ENCODE data around the gene MOB3B. TPM values are rescaled to one million over a fixed set of nuclear protein-coding genes. Genes with fewer than 3 reads are reported as not detected.

MOB3B gene
- polyA plus RNA-seq, 3 donors: 22.6 to 25.6 (median 25.5) TPM

DNA sequence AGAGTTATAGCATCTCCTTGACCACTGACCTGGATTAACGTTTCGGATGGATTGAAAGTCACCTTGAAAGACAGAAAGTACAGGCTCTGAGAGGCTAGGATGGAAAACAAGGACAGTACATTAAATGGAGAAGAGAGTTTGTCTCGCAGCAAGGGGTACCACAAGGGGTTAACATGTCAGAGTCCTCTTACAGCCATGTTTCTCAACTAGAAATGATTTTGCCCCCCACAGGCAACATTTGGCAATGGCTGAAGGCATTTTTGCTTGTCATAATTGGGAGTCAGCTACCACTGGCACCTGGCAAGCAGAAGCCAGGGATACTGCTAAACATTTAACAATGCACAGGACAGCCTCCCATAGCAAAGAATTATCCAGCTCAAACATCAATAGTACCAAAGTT is 141.9 kb downstream of the MOB3B start:
- no peak for DNase-seq (ENCODE audit: extremely low read depth in 1 of 11, low read depth in 9 of 11, low spot score in 4 of 11)

DNA sequence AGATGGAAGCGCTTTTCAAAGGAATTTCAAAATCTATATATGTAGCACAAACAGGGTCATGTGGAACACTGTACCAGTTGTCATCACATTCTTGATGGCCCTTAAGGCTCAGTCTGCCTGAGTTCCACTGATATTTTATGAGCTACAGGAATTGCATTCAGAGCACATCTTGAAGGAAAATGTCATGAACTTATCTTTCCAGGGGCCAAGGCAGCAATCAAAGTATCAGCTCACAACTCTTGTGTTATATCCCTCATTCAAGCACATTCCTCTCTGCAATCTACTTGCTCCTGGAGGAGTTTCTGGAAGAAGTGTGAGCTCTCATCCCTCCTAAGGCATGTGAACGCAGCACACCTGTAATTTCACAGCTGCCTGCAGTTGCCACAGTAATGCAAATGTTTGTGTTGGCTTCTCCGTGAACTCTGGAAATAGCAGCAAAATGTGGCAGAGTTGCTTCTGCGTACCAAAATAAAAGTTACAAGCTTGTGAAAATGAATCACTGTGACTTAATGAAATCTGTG is 143.0 kb downstream of the MOB3B start:
- no peak for DNase-seq (ENCODE audit: extremely low read depth in 1 of 11, low read depth in 9 of 11, low spot score in 4 of 11)

DNA sequence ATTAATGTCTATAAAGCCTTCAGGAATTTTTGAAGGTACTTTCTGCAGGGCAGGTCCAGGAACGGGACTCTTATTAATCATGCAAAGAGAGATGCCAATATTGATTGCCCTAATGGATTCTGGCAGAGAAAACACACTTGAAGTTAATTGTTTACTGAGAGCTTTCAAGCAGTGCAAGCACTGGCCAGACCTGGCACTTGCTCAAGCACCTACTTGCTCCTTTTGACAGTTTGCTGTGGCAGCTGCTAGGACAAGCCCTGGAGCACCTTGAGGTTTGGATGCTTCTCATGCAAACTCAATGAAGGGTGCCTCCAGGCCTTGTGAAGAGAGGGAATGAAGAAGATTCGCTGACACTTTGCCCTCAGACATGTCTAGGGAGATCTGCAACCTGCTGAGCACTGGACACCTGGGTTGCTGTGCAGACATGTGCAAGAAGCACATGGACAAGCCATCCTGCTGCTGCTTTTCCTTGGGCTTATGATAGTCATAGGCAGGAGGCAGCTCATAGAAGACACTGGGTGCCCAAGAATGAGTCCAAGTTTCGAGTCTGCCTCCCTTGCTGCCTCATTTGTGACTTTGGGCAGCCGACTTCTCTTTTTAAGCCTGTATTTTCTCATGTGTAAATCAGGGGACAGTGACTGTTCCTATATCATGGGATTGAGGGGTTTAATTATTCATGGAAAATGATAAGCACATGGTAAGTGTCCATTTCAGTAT is 143.8 kb downstream of the MOB3B start:
- no peak for DNase-seq (ENCODE audit: extremely low read depth in 1 of 11, low read depth in 9 of 11, low spot score in 4 of 11)

DNA sequence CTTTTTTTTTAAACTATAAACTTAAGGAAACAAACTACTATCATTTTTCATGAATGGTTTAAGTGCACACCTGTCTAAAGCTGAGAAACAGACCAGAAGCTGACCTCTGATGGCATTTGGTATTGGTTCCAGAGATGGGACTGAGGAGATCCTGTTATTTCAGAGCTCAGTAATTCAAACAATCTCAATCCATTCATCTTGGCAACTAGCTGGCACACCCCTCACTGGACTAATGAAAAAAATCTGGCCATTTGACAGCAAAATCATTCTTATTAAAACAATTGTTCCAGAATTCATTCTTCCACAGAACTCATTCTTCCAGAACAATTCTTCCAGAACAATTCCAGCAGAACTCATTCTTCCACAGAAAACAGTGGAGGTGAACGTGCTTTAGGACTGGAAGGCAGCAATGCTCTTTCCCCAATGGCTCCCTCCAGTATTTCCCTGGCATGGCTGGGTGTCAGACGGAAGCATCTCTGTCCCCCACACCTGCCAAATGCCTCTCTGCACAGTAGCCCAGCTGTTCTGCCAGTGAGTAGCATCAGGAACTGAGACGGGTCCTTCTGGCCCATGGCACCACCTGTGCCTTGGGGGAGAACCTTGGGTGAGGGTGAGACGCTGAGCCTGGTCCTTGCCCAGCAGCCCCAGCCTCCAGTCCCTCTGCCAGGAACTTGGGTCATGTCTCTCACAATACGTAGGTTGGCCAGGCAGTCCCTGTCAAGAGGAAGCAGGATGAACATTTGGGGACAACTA is 145.2 kb downstream of the MOB3B start:
- no peak for DNase-seq (ENCODE audit: extremely low read depth in 1 of 11, low read depth in 9 of 11, low spot score in 4 of 11)

DNA sequence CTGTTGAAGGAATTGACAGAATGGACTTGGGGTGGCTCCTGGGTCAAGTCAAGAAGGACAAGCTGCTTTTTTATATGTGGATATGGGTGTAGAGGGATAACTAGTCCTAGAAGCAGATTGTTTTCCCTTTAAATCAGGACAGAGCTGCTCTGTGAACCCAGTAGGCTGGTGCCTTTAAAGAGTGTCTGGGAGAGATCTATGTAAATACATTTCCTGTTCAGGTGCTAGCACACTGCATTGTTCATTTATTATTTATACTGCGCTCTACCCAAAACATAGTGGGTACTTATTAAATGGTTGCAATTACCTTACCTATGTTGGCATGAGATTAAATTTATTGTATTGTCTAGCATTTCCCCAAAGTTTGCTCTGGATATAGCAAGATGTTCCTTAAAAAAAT is 146.1 kb downstream of the MOB3B start:
- no peak for DNase-seq (ENCODE audit: extremely low read depth in 1 of 11, low read depth in 9 of 11, low spot score in 4 of 11)

DNA sequence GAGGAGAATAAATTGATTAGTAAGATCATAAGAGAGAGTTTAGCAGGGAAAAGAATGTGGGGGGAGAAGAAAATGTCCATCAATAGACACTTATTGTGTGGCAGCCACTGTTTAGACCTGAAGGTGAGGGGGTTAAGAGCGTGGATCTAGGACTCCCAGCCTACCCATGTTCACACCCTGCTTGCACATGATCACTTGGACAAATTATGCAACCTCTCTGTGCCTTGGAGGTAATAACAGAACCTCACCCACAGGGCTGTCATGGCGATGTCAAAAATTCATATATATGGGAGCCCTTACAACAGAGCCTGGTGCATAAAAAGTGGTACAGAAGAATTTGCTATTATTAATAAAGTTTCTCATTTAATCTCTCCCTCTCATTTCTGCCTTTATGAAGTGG is 146.6 kb downstream of the MOB3B start:
- no peak for DNase-seq (ENCODE audit: extremely low read depth in 1 of 11, low read depth in 9 of 11, low spot score in 4 of 11)

DNA sequence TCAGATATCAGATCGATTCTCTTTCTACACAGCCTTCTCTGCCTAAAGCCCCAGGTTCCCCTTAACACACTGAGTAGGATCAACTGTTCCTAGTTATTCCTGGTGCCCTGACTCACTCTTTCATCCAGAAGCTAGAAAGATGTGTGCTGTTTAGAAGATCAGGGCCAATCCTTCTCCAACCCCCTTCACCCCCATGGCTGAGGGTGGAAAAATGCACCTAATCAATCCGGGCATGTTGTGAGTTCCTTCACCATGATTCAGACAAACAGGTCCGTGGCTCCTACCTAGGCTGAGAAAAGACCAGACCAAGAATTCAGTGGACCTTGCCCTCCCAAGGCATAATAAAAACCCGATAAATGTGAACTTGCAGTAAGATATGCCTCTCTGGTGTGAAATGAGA is 147.3 kb downstream of the MOB3B start:
- no peak for DNase-seq (ENCODE audit: extremely low read depth in 1 of 11, low read depth in 9 of 11, low spot score in 4 of 11)

DNA sequence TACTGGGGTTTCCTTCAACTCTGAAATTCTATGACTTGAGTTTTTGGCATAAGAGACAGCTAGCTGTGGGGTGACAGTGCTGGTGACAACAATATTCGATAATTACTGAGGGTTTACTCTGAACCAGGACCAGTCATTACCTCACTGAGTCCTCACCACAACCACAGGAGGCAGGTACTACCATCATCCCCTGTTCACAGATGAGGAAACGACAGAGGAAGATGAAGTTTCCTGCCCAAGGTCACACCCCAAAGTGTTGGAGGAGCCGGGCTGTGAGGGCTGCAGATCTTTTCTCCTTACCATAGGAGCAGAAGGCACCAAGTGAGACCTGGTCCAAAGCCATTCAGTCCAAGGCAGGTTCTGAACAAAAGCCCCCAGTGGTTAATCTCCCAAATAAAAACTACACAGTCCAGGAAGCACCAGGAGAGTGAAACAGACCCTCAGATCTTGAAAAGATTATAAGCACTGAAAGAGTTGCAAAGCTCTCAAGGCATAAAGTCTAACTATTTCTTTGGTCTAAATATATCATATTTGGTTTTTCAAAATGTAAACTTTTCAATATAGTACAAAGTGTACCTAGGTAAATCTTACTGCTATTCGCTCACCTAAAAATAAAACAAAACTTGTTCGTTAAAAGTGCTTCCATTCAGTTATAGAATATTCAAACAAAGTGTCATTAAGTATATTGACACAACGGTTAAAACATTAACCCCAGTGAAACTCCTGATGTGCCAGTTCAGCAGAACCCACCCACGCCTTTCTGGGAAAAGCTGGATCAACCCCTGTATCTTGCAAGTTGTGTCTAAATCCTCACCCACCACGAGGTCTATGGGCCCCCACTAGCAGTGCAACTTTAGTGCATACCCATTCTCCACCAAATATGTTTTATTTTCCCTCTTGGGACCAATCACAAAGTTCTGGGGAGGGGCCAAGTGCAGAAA is 150.0 kb downstream of the MOB3B start:
- no peak for DNase-seq (ENCODE audit: extremely low read depth in 1 of 11, low read depth in 9 of 11, low spot score in 4 of 11)

DNA sequence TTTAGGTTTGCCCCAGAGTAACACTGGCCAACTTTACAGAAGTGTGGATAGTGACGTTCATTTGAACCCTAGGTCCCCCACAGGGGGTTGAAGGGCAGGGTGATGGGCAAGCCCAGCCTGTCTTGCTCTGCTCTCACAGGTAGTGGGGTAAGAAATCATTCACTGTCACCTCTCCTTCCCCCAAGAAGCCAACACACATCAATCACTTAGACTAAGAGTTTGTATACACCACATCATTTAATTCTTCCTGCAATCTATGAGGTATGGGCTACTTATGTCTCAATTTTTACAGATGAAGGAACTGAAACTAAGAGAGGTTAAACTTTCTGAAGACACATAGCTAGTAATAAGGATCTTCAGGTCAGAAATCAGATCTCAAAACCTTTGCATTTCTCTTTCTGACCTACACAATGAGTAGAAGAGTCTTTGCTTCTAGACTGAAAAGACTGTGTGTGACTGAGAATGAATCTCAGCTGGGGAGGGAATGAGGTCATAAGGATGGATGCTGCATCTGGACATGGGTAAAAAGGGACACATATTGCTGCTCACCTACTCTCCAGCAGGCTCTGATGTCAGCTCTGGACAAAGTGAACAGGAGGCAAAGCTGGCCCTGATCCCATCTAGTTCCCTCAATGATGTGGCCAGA is 151.7 kb downstream of the MOB3B start:
- no peak for DNase-seq (ENCODE audit: extremely low read depth in 1 of 11, low read depth in 9 of 11, low spot score in 4 of 11)

DNA sequence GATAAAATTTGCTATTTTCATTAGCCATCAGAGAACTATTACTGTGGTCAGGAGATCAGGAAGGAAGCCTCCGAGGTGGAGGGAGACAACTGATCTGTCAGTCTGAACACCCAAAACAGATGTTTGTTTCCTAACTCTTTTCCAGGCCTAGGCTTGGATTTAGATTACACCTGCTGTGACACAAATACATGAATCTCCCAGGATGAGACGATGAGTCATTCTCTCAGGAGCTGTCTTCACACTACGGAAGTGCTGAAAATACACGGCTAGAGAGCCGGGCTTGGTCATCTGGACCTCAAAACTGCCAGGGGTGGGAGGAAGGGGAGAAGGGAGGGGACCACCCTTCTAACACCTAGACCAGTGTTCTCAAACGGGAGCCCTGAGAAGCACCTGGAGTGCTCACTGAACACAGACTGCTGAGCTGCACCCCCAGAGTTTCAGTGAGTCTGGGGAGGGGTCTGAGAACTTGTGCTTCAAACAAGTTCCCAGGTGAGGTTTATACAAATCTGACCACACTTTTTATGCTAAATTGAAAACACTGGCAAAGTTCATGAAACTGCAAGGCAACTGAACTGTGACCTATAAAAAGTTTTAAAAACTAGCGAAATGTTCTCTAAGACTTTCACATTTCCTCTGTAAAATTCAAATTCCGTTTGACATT is 152.3 kb downstream of the MOB3B start:
- DNase-seq (ENCODE audit: extremely low read depth in 1 of 11, low read depth in 9 of 11, low spot score in 4 of 11): no peak

DNA sequence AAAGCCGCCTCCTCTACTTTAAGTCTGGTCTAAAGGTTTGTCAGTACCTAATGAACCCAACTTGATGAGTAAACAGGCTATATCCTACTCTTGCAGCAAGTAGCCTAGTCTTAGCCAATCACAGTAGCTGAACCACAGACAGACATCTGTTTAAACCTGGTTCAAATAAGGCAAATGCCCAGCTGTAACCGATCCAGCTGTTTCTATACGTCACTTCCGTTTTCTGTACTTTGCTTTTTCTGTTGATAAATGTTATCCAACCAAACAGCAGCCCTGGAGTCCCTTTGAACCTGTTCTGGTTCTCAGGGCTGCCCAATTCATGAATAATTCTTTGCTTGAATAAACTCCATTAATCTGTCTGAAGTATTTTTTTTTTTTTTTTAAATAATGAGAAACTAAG is 155.8 kb downstream of the MOB3B start:
- DNase-seq (ENCODE audit: extremely low read depth in 1 of 11, low read depth in 9 of 11, low spot score in 4 of 11): no peak

DNA sequence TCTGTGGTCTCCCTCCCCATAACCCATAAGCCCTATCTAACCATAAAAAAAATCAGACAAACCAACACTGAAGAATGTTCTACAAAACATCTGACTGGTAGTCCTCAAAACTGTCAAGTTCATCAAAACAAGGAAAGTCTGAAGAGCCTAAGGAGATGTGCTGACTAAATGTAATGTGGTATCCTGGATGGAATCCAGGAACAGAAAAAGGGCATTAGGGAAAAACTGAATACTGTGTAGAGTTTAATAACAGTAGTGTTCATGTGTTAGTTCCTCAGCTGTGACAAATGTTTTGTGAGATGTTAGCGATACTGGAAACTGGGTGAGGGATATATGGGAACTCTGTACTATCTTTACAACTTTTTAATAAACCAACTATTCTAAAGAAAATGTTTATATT is 157.0 kb downstream of the MOB3B start:
- no peak for DNase-seq (ENCODE audit: extremely low read depth in 1 of 11, low read depth in 9 of 11, low spot score in 4 of 11)

DNA sequence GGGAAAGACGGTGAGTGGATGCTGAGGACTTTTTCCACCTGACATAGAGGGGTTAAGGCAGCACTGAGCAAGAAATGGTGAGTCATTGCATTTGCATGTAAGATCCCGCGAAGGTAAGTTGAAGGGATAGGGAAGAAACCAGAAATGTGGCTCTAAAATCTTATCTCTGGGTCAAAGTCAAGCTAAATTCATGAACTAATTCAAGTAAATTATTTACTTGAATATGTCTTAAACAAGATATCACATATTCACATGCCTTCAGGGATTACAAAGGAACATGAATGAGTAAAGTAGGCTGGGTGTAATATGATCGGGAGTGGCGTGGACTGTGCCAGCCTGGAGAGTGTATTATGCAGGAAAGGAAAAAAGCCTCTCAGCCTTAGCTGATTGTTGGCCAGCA is 158.2 kb downstream of the MOB3B start:
- DNase-seq (ENCODE audit: extremely low read depth in 1 of 11, low read depth in 9 of 11, low spot score in 4 of 11): no peak

DNA sequence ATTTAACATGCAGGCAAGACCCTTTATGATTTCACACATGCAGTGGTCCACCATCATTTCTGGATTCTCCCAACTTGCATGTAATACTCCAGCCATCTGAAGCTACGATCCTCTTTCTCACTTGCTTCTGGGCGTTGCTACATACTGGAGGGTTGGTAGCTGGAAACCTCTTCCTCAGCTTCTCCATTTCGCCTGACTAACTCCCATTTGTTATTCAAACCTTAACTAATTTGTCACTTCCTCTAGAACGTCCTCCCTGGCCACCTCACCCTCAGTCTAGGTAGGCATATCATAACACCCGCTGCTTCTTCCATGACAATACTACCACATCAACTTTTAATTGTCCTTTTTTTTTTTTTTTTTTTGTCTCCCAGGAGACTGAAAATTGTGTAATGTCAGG is 160.0 kb downstream of the MOB3B start:
- DNase-seq (ENCODE audit: extremely low read depth in 1 of 11, low read depth in 9 of 11, low spot score in 4 of 11): no peak

DNA sequence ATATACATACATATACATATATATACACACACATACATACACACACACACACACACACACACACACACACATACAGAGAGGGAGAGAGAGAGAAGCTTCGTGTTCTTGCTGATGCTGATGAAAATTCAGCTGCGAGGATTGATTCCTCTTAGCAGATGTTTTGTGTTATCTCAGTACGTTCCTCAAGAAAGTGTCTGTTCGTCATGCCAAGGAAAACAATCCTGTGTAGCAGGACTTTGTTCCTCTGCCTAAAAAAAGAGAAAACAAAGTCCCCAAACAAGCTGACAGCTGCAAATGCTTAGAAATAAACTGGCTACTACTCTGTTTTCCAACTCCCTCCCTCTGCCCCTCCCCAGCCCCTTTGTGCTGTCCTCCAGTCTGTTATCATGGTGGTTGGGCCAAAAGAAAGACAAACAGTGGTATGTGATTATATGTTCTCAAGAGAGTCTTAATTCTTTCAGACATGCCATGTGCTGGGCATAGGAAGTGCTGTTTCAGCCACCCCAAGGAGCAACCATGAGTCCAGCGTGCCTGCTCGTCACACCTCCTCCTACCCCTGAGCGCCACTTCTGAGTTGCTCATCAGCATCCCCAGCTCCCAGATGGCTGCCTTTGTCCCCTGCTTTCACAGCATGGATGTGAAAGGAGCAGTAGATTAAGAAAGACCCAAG is 161.2 kb downstream of the MOB3B start:
- DNase-seq (ENCODE audit: extremely low read depth in 1 of 11, low read depth in 9 of 11, low spot score in 4 of 11): peak; percentile 67 to 94 (median 80)

DNA sequence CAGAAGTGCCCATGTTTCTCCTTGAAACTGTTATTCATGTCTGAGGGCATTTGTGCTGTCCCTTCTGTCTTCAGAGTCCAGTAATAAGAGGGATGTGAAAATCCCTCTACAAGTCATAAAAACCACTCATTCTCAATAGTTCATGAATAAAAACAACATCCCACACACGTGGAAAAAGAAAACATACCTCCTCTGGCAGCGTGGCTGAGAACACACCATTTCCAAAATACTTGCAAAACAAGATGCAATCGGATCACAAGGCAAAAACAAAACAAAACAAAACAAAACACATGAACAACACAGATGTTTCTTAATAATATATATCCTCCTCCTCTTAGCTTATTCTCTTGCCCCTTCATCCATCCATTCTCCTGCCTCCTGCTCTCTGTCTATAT is 161.7 kb downstream of the MOB3B start:
- DNase-seq (ENCODE audit: extremely low read depth in 1 of 11, low read depth in 9 of 11, low spot score in 4 of 11): no peak

DNA sequence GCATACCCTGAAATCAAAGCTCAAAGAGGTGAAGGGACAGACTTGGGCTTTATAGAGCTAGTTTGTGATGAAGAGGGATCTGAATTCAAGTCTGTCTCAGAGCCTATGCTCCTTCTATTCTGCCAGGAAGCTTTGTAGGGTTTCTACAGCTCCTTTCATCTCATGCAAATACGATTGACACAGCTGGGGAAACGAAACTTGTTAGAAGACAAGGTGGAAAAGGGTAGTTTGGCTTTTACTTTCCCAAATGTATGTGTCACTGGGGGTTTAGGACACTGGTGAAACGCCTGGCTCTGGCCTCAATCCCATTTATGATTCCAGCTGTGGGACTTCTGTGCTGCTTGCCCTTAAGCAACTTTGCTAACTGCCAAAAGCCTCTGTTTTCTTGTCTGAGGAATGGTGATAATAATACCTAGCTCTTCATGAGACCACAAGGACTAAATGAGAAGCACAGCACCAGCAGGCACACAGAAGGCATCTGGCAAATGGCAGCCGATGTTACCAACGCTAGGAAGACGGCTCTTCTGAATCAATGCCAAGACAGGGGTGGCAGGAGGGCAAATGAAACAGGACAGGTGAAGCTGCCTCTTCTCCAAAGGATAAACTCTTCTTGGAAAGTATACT is 162.3 kb downstream of the MOB3B start:
- no peak for DNase-seq (ENCODE audit: extremely low read depth in 1 of 11, low read depth in 9 of 11, low spot score in 4 of 11)
